ENCODE data around the gene F7.

DNA sequence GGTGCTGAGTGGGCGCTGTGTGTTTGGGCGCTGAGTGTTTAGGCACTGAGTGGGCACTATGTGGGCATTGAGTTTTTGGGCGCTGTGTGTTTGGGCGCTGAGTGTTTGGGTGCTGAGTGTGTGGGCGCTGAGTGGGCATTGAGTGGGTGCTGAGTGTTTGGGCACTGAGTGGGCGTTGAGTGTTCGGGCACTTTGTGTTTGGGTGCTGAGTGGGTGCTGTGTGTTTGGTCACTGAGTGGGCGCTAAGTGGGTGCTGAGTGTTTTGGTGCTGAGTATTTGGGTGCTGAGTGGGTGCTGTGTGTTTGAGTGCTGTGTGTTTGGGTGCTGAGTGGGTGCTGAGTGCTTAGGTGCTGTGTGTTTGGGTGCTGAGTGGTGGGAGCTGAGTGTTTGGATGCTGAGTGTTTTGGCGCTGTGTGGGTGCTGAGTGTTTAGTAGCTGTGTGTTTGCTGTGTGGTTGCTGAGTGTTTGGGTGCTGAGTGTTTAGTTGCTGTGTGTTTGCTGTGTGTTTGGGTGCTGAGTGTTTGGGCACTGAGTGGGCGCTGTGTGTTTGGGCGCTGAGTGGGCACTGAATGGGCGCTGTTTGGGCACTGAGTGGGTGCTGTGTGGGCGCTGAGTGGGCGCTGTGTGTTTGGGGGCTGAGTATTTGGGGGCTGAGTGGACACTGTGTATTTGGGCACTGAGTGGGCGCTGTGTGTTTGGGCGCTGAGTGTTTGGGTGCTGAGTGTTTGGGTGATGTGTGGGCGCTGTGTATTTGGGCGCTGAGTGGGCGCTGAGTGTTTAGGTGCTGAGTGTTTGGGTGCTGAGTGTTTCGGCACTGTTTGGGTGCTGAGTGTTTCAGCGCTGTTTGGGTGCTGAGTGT lies 47.2 kb upstream of the F7 start:
- TF ChIP-seq POLR2AphosphoS5 (IDR thresholded peaks at IDR 0.05; ENCODE audit: borderline replicate concordance, low read depth, low read length) (no peak), EZH2 (IDR thresholded peaks at IDR 0.05) (no peak), FOXP2 (optimal IDR thresholded peaks at IDR 0.05; ENCODE audit: control extremely low read depth, extremely low read length, insufficient read depth) (no peak)
